SK-N-SH treated with all-trans-retinoic acid at 6 μM for 48 hours (cell line): Measurements from ENCODE around the gene GPR137B.

ENCODE experiments used
- CREB5 ChIP-seq: fragments of 250-450 bp; sonication (Bioruptor Pico); IDR thresholded peaks from 2 replicates; pipeline ENCODE4 v1.5.1; 2020; ENCODE audit warnings: low read depth, mild to moderate bottlenecking, moderate library complexity
- CSDC2 ChIP-seq: fragments of 250-450 bp; sonication (Bioruptor Pico); IDR thresholded peaks from 2 replicates; pipeline ENCODE4 v1.5.0; 2020; ENCODE audit warnings: mild to moderate bottlenecking, moderate library complexity
- CSRNP3 ChIP-seq: fragments of 250-450 bp; sonication (Bioruptor Pico); IDR thresholded peaks from 2 replicates; pipeline ENCODE4 v1.5.1; 2021; ENCODE audit warnings: mild to moderate bottlenecking, moderate library complexity
- ESRRG ChIP-seq: fragments of 250-450 bp; sonication (Bioruptor Pico); IDR thresholded peaks from 2 replicates; pipeline ENCODE4 v1.6.1; 2021; ENCODE audit warnings: mild to moderate bottlenecking
- GLIS3 ChIP-seq: fragments of 250-450 bp; sonication (Bioruptor Pico); IDR thresholded peaks from 2 replicates; pipeline ENCODE4 v1.5.0; 2020; ENCODE audit warnings: mild to moderate bottlenecking, moderate library complexity
- PATZ1 ChIP-seq: fragments of 250-450 bp; sonication (Bioruptor Pico); IDR thresholded peaks from 2 replicates; pipeline ENCODE4 v1.8.0; 2020; ENCODE audit warnings: mild to moderate bottlenecking, moderate library complexity, borderline replicate concordance
- RARB ChIP-seq: fragments of 250-450 bp; sonication (Bioruptor Pico); IDR thresholded peaks from 2 replicates; pipeline ENCODE4 v1.8.0; 2021; ENCODE audit warnings: mild to moderate bottlenecking, moderate library complexity
- SNAI2 ChIP-seq: fragments of 250-450 bp; sonication (Bioruptor Pico); IDR thresholded peaks from 2 replicates; pipeline ENCODE4 v1.5.0; 2020; ENCODE audit warnings: mild to moderate bottlenecking, moderate library complexity
- TCF4 ChIP-seq: fragments of 250-450 bp; sonication (Bioruptor Pico); IDR thresholded peaks from 2 replicates; pipeline ENCODE4 v1.8.0; 2021; ENCODE audit warnings: mild to moderate bottlenecking, moderate library complexity, borderline replicate concordance
- ZC3H10 ChIP-seq: fragments of 250-450 bp; sonication (Bioruptor Pico); IDR thresholded peaks from 2 replicates; pipeline ENCODE4 v1.5.1; 2021; ENCODE audit warnings: mild to moderate bottlenecking, moderate library complexity
- ZFP3 ChIP-seq: fragments of 250-450 bp; sonication (Bioruptor Pico); IDR thresholded peaks from 2 replicates; pipeline ENCODE4 v1.5.0; 2020; ENCODE audit warnings: mild to moderate bottlenecking, moderate library complexity
- ZFP30 ChIP-seq: fragments of 450-650 bp; formaldehyde crosslinking; IDR thresholded peaks from 2 replicates; pipeline ENCODE4 v1.5.0; 2022; ENCODE audit warnings: mild to moderate bottlenecking, moderate library complexity
- ZNF565 ChIP-seq: fragments of 450-650 bp; formaldehyde crosslinking; conservative IDR thresholded peaks from 2 replicates; pipeline ENCODE4 v1.5.0; 2020; ENCODE audit warnings: low read depth, mild to moderate bottlenecking, moderate library complexity

- TF ChIP-seq ZNF565 (CRISPR knock-in tag): no peak
- TF ChIP-seq ZC3H10 (CRISPR knock-in tag): no peak
- no peak for TF ChIP-seq TCF4 (CRISPR knock-in tag)
- no peak for TF ChIP-seq PATZ1 (CRISPR knock-in tag)
- no peak for TF ChIP-seq CREB5 (CRISPR knock-in tag)
- TF ChIP-seq CSDC2 (CRISPR knock-in tag): no peak
- no peak for TF ChIP-seq ESRRG (CRISPR knock-in tag)
- no peak for TF ChIP-seq RARB (CRISPR knock-in tag)
- TF ChIP-seq ZFP30 (CRISPR knock-in tag): no peak
- no peak for TF ChIP-seq ZFP3 (CRISPR knock-in tag)
- no peak for TF ChIP-seq GLIS3 (CRISPR knock-in tag)
- no peak for TF ChIP-seq CSRNP3 (CRISPR knock-in tag)
- no peak for TF ChIP-seq SNAI2 (CRISPR knock-in tag)
These were observed 8.5 kb upstream of the GPR137B start for GRCh38 chr1:236133802-236134201.
